T47D (cell line): ENCODE measurements around the gene GJC3.
"Not testable (repeated sequence)": the region's sequence is repeated elsewhere in the genome, so short reads cannot be mapped to it uniquely, and the experiment has no call there.

ENCODE experiments used
- DNase-seq, 2 experiments: peaks; one replicate each; pipeline versions ENCODE4 v3.0.0 to v3.0.0-alpha.2; 2011 to 2012; ENCODE audit warnings: low read depth in 1 of 2, low spot score in 1 of 2
- JUND ChIP-seq: IDR thresholded peaks from 2 replicates; pipeline ENCODE4 v1.6.1; 2012; ENCODE audit warnings: low read depth
- in situ Hi-C: cut with HindIII; loops from 2 replicates; pipeline ENCODE4 v1.10.0; 2016; ENCODE audit warnings: low sequenced_read_pairs, low pct_unique_long_range_greater_than_20kb

The GJC3 gene

DNA sequence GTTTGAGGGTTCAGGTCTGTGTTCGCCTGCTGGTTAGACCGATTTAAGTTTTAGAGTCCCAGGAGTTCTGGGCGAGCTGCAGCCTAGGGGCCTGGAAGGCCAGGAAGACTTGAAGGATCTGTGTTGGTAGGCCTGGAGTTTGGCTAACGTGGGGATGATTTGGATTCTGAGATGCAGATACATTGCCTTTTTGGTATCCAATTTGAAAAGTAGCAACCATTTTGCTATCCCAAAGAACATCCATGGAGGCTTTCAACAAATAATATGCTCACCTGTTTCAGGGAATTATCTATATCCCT is 9.7 kb downstream of the GJC3 start:
- TF ChIP-seq JUND, result no peak
- no peak for DNase-seq

DNA sequence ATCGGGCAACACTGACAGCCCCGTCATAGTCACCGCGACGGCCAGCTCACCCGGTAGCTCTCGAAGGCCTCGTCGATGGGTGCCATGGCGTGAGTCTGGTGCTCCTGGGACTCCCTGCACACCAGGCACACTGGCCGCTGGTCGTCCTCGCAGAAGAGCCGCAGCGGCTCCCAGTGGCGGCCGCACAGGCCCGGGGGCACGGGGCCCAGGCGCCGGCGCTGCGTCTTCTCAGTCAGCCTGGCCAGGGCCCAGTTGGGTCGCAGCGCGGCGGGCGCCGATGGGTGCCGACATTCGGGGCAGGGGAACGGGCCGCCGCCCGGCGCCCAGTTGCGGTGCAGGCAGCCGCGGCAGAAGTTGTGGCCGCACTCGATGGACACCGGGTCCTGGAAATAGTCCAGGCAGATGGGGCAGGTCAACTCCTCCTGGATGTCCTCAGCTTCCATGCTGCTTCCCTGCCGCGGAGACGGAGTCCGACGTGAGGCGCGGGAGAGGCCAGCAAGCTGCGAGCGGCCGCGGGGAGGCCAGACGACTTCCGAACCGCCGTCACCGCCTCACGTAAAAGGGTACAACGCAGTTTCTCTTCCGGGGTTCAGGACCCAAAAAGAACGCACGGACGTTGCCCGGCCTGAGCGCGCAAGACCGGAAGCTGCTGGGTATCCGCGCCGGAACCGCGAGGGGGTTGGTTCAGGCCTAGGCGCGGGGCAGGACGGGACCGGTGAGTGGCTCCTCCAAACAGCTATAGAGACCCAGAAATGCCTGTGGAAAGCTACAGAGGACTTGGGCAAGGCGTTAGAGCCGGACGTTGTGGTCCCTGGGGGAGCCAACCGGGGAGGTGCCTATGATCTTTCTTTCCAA is 10.2 kb downstream of the GJC3 start, which contains the start of gene TRIM4:
TSS of gene TRIM4 (minus strand) at position 572 of the 855 bp plus-strand sequence. CDS start at position 443, 129 bp downstream.
- in situ Hi-C loops, result no loop called here
- peak; percentile 85 to 91 for DNase-seq
- TF ChIP-seq JUND, result no peak

More for the DNA sequence above, 9.7 kb downstream of the GJC3 start:
- in situ Hi-C loops, result no loop called here

DNA sequence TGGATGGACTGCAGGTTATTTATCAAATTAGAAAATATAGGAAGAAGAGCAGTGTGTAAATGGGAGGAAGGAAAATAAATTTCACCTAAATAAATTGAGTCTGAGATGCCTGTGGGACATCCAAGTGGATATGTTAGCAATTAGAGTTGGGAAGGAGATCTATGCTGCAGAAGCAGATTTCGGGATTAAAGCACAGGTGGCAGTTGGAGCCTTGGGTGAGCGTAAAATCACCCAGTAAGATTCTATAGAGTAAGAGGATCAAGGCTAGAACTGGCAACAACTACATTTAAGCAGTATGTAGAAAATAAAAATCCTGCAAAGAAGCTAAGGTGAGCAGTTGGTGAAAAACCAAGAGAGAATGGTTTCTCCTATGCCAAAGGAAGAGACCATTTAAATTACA is 18.4 kb downstream of the GJC3 start:
- no peak for DNase-seq
- in situ Hi-C loops, result no loop called here
- no peak for TF ChIP-seq JUND

DNA sequence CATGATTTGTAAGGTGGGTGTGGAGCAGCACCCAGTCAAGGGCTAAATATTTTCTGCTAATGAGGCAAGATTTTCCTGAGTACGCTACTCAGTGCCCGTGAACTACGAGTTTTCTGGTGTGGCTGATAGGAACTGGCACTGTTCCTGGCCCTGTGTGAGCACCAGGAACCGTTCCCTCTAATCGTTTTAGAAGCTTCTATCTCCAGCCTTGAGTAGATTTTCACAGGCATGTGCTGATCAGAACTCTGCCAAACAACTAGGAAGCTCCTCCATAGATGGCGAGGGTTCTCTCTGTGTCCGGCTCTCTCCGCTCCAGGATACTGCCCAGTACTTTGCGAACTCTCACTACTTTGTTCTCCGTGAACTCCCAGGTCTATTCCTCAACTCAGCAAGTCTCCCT is 27.8 kb downstream of the GJC3 start:
- in situ Hi-C loops, result no loop called here
- DNase-seq, result no peak
- TF ChIP-seq JUND, result no peak

DNA sequence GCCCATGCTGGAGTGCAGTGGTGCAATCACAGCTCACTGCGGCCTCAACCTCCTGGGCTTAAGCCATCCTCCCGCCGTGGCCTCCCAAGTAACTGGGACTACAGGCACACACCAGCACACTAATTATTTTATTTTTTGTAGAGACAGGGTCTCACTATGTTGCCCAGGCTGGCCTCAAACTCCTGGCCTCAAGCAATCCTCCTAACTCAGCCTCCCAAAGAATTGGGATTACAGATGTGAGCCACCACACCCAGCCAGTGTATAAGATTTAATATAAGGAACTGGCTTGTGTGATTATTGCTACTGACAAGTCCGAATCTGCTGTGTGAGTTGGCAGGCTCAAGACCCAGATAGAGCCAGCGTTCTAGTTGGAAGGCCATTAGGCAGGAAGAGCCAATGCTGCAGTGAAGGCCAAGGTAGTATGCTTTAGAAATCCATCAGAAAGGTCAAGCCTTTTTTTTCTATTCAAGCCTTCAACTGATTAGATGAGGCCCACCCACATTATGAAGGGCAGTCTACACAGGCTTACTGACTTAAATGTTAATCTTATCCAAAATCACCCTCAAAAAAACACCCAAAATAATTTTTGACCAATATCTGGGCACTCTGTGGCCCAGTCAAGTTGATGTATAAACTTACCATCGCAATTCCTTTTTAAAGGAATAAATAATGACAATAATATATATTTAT is 29.4 kb downstream of the GJC3 start:
- in situ Hi-C loops, result no loop called here

DNA sequence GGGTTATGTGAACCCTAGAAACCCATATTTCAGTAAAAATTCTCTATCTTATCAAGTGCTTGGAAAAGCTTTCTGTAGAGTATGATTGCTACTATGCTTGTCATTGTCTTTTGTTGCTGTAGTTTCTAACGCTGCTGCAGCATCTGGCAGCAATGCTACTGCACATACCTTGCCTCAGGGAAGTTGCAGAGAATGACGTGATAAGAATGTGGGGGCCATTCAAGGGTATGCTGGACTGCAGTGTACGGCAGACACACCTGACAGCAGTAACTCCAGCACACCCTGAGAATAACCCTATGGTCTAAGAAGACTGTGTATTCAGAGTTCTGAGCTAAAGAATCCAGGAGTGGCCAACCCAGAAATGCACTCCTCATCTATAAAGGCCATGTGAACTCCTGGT is 30.6 kb downstream of the GJC3 start:
- in situ Hi-C loops, result no loop called here
- DNase-seq, result no peak
- no peak for TF ChIP-seq JUND

More for the DNA sequence above, 29.4 kb downstream of the GJC3 start:
- TF ChIP-seq JUND, result no peak
- DNase-seq, result no peak

DNA sequence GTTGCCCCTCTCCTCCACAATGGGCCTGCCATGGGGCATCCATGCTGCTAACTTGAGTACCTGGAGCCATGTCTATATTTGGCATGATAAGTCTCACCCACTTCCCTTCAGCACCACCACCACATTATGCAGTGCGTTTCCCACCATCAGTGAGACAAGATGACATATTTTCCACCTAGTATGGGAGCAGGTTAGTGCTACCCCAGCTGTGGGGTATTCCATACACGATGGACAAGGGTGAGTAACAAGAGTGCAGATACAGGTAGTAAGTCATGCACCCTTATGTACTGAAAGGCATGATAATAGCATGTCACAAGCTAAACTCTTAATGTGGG is 31.4 kb downstream of the GJC3 start:
- no peak for TF ChIP-seq JUND
- in situ Hi-C loops, result no loop called here
- DNase-seq, result no peak

DNA sequence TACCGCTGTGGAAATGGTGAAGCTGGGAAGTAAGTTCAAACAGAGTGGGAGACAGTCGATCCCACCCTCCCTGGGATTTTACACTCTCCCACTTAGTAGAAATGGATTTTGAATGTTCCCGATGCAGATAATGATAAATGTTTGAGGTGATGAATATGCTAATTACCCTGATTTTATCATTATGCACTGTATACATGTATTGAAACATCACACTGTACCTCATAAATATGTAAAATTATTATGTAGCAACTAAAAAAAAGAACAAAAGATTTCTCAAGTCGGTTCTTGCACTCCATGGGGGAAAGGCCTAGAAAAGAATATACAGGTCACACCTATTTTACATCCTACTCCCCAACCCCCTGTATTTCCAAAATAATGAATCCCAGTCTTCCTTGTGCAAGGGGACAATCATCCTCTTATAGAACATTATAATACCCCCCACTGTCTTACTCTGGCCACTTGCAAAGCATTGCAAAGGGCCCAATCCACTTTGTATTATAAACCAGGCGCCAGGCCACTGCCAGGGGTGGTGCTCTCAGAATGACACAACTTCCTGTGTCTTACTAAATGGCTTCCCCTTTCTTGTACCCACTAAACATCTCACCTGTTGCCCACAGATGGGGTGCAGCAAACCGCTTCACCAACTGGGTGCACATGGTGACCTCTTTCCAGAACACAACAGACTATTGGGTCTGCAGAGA is 31.9 kb downstream of the GJC3 start:
- TF ChIP-seq JUND, result no peak
- in situ Hi-C loops, result no loop called here
- no peak for DNase-seq

DNA sequence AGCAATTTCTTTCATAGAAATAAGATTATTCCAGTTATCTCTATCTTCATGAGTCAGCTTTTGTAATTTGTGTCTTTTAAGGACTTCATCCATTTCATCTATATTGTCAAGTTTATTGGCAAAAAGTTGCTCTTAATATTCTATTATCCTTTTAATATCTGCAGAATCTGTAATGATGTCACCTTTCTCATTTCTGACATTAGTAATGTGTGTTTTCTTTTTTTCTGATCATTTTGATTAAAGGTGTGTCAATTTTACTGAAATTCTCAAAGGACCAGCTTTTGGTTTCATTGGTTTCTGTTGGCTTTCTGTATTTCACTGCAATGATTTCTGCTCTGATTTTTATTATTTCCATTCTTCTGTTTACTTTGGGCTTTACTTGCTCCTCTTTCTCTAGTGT is 34.7 kb downstream of the GJC3 start:
- TF ChIP-seq JUND, result no peak
- no peak for DNase-seq
- in situ Hi-C loops, result no loop called here

DNA sequence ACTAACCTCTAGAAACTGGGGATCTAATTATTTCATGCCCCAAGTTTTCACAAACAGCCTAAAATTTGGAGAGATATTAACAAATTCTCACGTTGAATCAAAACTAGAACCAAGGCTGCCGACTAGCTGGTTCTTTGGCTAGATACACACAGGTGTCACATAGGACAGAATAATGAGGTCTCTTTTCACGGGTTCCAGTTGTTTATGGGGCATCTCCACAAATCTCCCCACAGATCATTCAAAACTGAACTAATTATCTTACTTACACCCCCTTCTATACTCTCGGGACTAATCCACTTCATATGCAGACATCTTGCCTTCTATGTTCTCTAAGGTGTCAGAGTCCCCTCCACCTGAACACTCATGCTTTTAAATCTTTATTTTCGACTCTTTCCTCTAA is 36.1 kb downstream of the GJC3 start:
- in situ Hi-C loops, result no loop called here

DNA sequence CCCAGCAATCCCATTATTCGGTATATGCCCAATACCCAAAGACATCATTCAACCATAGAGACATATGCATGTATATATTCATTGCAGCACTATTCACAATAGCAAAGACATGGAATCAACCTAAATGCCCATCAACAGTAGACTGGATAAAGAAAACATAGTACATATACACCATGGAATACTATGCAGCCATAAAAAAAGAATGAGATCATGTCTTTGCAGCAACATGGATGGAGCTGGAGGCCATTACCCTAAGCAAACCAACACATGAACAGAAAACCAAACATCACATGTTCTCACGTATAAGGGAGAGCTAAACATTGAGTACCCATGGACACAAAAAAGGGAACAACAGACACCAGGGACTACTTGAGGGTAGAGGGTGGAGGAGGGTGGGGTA is 39.1 kb downstream of the GJC3 start:
- in situ Hi-C loops, DNase-seq: not testable (repeated sequence)

More for the DNA sequence above, 36.1 kb downstream of the GJC3 start:
- no peak for DNase-seq
- TF ChIP-seq JUND, result no peak

DNA sequence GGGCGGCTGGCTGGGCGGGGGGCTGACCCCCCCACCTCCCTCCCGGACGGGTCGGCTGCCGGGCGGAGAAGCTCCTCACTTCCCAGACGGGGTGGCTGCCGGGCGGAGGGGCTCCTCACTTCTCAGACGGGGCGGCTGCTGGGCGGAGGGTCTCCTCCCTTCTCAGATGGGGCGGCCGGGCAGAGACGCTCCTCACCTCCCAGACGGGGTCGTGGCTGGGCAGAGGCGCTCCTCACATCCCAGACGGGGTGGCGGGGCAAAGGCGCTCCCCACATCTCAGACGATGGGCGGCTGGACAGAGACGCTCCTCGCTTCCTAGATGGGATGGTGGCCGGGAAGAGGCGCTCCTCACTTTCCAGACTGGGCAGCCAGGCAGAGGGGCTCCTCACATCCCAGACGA is 41.1 kb downstream of the GJC3 start:
- in situ Hi-C loops, DNase-seq: not testable (repeated sequence)

DNA sequence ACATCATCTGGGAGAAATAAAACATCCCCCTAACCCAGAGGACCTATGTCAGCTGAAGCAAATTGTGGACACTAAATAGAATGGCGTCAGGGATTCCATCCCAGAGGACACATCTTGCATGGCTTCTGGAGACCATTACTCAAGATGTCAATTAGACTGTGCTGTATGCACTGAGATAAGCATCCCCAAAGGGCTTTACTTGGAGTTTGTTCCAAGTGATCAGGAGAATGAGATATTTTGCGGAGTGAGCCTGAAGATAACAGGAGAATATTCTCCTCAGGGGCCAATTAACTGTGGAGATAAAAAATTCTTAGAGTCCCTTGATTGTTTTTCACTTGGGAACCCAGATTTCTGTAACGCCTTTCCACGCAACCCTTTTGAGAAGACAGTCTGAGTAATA is 48.0 kb downstream of the GJC3 start:
- DNase-seq, result no peak
- in situ Hi-C loops, result no loop called here
- no peak for TF ChIP-seq JUND

DNA sequence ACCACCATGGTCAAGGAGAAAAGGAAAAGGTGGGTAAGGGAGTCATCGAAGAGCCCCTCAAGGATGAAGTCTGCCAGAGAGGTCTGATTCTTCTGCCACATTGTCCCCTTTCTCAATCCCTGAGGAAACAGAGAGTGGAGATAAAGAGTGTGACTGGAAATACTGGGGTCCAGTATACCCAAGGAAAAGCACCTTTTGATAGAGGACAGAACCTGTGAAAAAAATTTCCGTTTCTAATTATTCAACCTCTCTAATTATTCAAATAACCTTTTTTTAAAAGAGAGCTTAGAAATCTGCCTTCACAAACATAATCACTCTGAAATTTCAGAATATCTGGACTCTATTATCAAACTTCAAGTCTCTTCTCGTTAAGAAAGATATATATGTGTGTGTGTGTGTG is 52.5 kb downstream of the GJC3 start, which contains the start of gene OR2AE1:
TSS of gene OR2AE1 (minus strand) at position 101 of the 400 bp plus-strand sequence. CDS start at position 101, 0 bp downstream.
- no peak for TF ChIP-seq JUND
- in situ Hi-C loops, result no loop called here
- no peak for DNase-seq
